NOMO-1 treated with DMSO at 0.1 percent for 48 hours (cell line): ENCODE measurements around the gene ABCG8.

ENCODE experiments used
- DNase-seq: peaks from one replicate; lab custom pipeline; 2025; ENCODE audit not compliant: unreplicated experiment; lab: John Stamatoyannopoulos, UW

The ABCG8 gene

DNA sequence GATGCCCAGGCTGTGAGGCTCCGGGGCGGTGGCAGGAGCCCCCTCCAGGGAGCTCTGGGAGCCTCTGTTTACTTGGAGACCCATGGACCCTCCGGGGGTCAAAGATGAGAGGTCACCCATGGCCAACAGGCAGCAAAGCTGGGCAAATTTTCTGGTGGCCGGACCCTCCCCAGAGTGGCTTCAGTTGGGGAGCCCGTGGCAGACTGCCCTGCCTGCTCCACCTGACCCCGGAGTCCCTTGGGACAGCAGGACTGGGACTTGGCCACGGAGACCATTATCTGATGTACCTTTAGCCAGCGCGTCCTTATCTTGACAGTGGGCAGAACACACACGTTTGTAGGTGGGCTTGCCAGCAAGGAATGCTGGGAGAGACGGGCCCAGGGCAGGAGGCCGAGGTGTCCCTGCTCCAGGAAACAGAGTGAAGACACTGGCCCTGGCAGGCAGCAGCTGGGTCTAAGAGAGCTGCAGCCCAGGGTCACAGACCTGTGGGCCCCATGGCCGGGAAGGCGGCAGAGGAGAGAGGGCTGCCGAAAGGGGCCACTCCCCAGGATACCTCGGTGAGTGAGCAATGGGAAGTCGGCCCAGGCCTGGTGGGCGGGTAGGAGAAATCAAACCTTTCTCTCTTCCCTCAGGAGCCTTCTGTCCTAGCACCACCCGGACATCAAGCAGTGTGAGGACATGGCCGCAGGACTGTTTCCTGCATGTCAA is at the start of gene ABCG8, which contains the start of gene ABCG5:
Gene ABCG8, plus strand, starts transcription at position 412 of the 708 bp plus-strand sequence. Its CDS starts 83 bp downstream, at position 495.
Gene ABCG5, minus strand, starts transcription at position 280 of the 708 bp plus-strand sequence. Its CDS starts 160 bp downstream, at position 120.
- no peak for DNase-seq

DNA sequence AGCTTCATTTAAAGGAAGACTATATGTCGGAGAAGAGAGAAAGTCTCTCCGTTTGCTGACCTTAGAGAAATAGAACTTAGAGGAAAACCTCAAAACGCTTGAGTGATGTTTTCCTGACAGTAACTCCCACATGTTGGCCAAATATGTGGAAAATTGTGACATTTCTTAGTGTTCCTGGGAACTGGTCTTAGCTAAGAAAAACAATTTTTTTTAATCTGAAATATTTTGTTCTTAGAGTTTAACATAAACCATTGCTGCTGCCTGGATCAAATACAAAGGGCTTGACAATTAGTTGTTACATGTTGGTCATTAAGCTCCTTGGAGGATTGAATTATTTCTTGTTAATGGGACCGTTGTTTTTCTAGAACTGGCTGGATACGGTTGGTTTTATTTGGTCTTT is 48.6 kb upstream of the ABCG8 start:
- DNase-seq: no peak

DNA sequence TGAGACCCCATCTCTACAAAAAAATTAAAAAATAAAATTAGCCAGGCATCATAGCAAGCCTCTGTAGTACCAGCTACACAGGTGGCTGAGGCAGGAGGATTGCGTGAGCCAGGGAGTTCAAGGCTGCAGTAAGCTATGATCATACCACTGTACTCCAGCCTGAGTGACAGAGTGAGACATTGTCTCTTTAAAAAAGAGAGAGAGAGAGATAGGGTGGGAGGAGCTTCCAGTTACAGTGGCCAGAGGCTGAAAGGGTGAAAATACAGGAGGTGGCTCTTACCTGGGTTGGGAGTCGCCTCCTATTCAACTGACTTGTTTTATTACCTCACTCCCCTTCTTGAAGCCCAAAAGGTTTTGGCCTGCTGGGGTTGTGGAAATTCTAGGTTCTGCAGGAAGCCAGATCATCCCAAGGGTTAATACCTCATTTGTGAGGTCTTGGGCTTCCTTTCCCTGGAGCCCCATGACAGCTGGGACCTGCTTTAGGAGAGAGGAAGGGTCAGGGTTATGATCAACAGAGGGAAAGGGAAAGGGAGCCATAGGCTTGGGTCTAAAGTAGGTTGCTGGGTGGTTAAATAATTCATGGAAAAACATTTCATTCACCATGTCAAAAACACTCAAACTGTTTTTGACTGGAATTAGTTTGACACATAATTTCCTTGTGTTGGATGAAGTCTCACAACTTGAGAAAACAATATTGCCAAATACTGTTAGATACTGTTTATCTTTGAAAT is 47.6 kb upstream of the ABCG8 start:
- DNase-seq: no peak

DNA sequence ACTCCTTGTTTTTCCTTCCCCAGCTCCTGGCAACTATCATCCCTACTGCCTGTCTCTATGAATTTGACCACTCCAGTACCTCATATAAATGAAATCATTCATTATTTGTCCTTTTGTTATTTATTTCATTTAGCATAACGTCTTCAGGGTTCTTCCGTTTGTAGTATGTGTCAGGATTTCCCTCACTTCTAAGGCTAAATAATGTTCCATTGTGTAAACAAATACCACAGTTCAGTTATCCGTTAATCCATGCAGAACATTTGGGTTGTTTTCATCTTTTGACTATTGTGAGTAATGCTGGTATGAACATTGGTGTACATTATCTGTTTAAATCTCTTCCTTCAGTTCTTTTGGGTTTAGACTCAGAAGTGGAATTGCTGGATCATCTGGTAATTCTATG is 46.1 kb upstream of the ABCG8 start:
- no peak for DNase-seq

DNA sequence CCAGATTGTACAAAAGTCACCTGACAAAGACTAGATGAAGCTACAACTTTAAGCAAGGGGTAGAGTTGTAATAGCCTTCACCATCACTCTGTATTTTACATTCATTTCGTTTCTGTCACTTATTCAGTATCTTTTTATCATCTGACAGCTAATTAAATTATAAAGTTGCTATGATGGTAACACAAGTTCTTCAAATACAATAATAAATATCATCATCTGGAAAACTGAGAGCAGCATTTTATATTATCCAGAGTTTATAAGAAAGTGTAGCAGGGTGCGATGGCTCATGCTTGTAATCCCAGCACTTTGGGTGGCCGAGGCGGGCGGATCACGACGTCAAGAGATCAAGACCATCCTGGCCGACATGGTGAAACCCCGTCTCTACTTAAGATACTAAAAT is 43.8 kb upstream of the ABCG8 start:
- no peak for DNase-seq

DNA sequence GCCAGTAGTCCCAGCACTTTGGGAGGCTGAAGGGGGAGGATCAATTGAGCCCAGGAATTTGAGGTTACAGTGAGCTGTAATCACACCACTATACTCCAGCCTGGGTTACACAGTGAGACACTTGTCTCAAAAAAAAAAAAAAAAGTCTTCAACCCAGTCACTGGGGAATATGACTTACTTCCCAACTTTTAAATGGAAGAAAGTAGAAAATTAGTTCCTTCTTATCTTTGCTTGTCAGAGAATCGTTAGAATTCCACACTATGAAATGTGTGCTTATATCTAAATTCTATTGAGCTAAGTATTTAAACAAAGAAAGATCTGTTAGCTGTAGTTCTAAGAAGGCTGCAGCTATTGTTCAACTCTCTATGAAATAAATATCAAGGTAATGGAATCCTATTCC is 42.6 kb upstream of the ABCG8 start:
- no peak for DNase-seq

DNA sequence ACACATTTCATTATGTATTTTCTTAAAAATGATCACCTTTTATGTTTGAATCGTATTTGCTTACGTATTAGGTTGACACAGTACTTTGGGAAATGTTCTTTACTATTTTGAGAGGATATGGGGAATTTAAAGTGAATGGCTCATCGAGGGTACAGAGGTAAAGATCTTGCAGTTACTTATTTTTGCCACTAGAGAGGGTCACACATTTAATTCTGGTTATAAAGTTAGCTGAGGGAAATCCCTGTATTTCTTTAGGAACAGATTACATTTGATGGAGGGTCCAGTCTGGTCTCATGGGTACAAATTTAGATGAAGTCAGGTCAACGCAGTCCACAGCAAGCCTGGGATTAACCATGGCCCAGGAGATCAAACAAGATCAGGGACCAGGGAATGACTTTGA is 40.5 kb upstream of the ABCG8 start:
- no peak for DNase-seq

DNA sequence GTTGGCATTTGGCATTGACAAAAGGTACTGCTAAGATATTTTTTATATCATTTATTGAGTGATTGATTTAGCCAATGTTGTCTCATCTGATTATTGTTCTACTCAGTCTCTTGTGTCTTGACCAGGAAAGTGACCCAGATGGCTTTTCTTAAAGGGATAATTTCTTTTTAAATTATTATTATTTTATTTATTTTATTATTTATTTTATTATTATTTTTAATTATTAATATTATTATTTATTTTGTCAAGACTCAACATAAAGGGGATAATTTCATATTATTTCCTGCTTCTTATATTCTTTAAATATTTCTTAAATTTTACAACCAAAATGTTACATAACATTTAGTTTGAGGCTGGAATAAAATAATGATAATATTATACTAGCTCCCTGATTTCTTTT is 37.9 kb upstream of the ABCG8 start:
- DNase-seq: no peak

DNA sequence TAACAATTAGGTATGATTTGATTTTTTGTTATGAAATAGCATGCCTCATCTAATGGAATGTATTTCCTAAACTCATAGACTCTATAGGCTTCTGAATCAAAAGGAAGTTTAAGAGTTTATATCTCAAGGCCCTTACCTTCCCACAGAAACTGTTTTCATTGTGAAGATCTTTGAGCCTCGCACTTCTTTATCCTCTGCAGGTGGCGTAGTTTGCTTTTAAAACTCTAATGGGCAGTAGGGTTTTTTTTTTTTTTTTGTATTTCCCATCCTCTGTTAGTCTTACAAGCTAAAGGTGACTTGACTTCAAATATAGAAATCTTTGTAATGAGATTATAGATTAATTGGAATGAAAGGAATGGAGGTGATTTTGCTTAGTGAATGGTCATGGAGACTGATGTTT is 36.6 kb upstream of the ABCG8 start:
- DNase-seq: no peak

DNA sequence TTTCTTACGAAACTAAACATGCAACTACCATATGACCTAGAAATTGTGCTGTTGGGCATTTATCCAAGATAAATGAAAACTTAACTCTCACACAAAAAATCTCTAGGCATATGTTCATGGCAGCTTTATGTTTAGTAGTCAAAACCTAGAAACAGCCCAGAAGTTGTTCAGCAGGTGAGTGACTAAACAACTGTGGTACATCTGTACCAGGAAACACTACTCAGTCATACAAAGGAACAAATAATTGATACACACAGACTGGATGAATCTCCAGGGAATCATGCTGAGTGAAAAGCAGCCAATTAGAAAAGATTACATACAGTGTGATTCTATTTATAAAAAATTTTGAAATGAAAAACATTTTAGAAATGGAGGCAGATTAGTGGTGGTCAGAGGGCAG is 35.7 kb upstream of the ABCG8 start:
- DNase-seq: no peak

DNA sequence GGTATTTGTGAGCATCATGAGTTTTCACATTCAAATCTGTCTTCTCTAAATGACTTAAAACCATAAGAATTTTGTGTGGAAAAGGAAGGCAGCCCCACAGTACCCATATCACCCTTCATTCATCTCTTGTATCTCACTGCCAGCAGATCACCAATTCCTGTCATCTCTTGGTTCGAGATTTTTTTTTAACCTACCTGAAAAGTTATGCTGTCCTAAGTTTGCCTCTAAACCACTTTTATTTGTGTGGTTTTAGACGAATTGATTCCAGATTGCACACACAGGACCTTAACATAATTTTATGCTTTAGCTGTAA is 32.1 kb upstream of the ABCG8 start:
- no peak for DNase-seq

DNA sequence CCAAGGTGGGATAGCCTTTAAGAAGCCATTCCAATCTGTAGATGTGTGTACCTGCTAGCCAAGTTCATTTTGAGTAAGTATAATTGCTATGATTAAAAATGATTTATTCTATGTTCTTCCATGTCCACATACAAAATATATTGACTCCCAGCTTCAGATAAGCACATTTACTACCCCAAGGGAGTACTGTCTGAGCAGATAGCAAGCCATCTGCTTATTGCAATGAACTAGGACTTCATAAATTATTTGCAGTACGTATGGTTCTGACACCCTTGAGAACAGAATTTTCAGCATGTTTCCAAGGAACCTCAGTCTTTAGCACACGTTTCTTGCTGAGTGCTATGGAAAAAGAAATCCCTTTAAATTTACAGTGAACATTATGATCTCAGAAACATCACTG is 28.3 kb upstream of the ABCG8 start:
- no peak for DNase-seq

DNA sequence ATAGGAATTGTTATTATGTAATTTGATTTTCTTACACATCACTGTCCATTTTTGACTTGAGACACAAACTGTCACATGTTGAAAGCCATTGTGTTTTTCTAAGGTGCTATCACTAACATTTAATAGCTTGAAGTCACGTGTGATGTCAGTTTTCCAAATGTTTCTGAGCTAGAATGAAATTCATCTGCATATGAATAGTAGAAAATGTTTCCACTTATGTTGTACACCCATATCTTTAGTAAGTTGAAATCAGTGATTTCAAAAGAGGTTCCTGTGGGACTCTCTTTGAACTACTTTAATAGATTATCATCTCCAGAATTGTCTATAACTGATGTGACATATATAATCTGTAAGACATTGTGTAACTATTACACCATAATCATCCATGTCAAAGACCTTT is 27.9 kb upstream of the ABCG8 start:
- DNase-seq: no peak

DNA sequence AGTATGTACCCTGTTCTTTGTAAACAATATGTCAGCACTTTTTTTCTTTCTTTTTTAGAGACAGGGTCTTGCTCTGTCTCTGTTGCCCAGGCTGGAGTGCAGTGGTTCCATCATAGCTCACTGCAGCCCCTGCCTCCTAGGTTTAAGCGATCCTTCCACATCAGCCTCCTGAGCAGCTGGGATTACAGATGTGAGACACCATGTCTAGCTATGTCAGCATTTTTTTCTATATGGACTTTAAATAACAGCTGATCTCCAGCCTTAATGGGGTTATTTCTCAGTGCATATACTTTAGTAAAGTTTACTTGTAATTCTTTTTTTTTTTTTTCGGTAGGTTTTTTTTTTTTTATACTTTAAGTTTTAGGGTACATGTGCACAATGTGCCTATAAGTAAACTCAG is 26.8 kb upstream of the ABCG8 start:
- no peak for DNase-seq

DNA sequence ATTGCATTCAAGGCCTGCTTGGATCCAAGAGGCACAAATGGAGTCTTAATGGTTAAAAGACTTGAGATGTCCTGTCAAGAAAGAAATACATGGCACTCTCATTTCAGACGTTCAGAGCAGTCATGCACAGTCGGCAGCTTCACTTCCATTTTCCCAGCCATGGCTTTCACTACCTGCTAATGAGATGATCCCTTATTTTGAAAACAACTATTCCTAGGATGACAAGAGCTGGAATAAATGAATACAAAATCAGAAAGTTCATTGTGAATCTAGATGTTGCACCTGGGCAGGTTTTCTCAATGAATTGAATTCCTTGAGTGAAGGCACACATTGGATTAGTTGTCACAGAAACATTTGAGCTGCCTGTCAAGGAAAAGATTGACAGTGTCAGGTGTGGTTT is 25.8 kb upstream of the ABCG8 start:
- no peak for DNase-seq

DNA sequence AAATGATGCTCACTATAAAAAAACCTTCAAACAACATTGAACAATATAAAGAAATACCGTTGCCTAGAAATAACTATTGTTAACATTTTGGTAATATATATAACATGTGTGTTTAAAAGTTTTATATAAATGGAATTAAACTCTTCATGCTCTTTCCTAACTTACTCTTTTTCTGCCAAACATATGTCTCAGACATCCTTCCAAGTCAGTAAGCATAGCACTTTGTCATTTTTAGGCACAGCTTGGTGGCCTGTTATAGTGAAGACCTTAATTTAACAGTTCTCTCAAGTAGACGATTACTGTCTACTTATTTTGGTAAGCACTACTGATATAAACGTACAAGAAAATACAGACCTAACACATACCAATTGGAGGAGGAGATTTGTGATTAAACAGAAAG is 24.1 kb upstream of the ABCG8 start:
- DNase-seq: no peak

DNA sequence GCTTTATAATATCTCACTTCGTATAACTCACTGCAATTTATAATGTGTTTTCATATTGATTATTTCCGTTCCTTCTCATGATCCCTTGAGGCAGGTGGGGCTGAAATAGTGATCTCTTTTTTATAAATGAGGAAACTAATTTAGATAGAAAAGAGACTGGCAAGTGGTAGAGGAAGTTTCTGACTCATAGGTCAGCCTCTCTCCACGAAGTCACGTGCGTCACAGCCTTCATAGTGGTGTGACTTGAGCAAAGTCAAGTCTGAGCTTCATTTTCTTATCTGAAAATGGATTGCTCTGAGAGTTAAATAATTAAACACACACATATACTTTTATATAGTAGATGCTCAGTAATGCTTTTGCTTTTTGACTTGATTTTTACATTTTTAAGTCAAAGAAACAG is 20.0 kb upstream of the ABCG8 start:
- peak; percentile 85 for DNase-seq

DNA sequence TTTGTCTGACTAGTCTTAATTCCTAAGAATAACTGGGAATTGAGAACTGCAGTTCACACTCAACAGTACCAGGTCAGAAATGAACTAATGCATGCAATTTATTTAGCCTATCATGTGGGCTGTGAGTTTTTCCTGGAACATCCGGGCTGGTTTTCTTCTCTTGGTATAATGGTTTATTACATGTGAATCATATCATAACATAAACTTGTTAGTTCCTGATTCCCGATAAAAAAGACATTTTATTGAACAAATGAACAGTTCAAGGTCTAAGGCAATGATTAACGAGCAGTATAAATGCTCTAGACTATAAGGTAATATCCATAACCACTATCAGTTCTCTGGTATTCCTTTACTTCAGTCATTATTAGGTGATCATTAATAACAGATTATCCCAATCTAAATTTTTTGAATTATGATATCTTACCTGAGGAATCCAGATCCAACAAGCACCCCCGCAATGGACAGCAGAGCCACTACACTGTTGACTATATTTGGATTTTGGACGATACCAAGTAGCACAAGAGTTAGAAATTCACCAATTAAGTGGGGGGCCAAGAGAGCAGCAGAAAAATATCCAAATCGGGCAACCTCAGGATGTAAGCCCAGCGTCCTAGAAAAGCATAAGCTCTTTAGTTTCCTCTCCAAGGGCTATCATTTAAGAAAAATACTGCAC is 19.1 kb upstream of the ABCG8 start:
- no peak for DNase-seq

DNA sequence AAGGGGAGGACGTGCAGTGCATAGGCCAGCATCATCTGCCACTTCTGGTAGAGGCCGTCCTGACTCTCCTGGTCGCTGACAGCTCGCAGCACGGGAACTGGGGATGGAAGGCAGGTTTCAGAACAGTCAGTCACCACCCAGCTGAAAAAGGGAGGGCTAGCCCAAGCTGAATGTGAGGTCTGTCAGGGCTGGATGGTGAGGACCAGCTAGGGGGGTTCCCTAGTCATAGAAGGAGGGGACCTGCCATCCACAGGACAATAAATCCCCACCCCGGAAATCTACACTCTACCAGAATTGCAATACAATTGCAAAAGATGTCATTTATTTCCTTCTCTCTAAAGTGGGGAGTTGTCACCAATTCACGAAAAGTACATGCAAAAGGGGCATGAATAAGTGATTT is 15.9 kb upstream of the ABCG8 start:
- no peak for DNase-seq

DNA sequence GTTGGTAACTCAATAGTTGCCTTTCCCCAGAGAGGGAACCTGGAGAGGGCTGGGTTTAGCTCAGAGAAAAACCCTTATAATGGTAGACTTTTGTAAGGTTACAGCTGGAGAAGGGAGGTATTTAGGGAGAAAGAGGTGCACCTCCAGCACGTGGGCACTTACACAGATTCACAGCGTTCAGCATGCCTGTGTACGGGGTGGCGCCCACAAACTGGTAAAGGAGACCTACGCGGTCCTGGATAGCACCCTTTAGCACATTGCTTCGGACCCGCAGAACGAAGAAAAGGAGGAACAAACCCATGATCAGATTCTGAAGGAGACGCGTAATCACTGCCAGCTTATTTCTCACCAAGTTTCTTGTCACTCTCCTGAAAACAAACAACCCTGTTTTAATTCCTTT is 15.0 kb upstream of the ABCG8 start:
- no peak for DNase-seq

DNA sequence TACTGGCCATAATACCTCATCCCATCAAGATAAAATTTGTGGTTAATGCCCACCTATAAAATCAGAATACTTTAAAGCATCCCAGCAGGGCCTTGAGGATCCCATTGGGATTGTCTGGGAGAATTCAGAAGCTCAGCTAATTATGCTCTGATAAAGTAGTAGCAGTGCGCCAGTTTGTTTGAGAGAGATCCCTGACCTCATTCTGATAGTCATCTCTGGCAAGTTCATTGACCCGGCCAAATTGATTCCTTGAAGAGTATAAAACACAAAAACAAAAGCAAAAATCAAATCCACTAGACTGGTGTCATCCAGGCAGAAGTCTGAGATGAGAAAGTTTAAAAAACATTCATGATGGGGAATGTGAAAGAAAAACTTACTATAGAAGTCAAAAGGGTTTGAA is 14.3 kb upstream of the ABCG8 start:
- DNase-seq: no peak

DNA sequence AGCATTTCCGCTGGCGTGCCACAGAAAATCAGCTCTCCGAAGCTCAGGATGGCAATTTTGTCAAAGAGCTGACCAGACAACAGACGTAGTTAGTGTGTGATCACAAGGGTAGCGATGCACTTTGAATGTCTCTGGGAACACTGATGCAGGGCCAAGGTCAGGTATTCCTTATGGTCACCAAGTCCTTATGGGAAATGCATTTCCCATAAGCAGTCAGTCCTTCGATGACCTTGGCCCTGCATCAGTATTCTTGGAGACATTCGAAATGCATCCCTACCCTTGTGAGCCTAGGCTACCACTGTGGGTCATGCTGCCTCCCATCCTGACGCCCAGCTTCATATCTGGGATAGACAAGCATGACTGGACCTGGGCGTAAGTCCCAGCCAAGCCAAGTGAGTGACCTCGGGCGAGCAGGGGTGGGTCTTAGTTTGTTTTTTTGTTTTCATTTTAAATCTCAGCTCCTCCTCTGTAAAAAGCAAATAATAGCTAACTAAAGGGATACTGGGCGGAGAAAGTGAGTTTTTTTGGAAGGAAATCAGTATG is 13.7 kb upstream of the ABCG8 start:
- DNase-seq: no peak
